ENCODE results near the gene PDCD10. TPM values are rescaled to one million over a fixed set of nuclear protein-coding genes. Genes with fewer than 3 reads are reported as not detected.

PDCD10 gene
- total and polyA plus RNA-seq, 2 experiments from 2014 or later = 58.2 to 89.6 TPM

- no peaks in the 10 kb centered on the region for H3K79me2 ChIP-seq
- TF ChIP-seq CTCF (IDR thresholded peaks at IDR 0.05; ENCODE audit: poor library complexity) = no peak
- no peak for TF ChIP-seq EZH2 (IDR thresholded peaks at IDR 0.05; ENCODE audit: borderline replicate concordance)
- TF ChIP-seq EZH2phosphoT487 (IDR thresholded peaks at IDR 0.05; ENCODE audit: low read depth, severe bottlenecking, unreplicated experiment) = no peak
- H3K9me3 ChIP-seq (ENCODE audit: low read depth) = no peaks in the 10 kb centered on the region
- no peaks in the 10 kb centered on the region for H4K20me1 ChIP-seq (ENCODE audit: insufficient read depth, poor library complexity, severe bottlenecking)
- H3K27me3 ChIP-seq = no peaks in the 10 kb centered on the region
- H2AFZ ChIP-seq = no peak overlapping the region
- no peak overlapping the region for H3K27ac ChIP-seq
- no peak overlapping the region for H3K4me2 ChIP-seq
- H3K9me2 ChIP-seq (replicated peaks; ENCODE audit: insufficient read depth) = no peaks in the 10 kb centered on the region
- no peak for DNase-seq (ENCODE audit: low spot score)
- no peaks in the 10 kb centered on the region for H3K36me3 ChIP-seq (replicated peaks; ENCODE audit: insufficient read depth, low read depth)
- no peak overlapping the region for H3K4me3 ChIP-seq
- no peaks in the 10 kb centered on the region for H3K4me1 ChIP-seq (ENCODE audit: insufficient read depth)
Observed at GRCh38 chr3:167749209-167749608, 14.5 kb upstream of the PDCD10 start.

- no peaks in the 10 kb centered on the region for H3K9me2 ChIP-seq (replicated peaks; ENCODE audit: insufficient read depth)
- H4K20me1 ChIP-seq (ENCODE audit: insufficient read depth, poor library complexity, severe bottlenecking) = no peaks in the 10 kb centered on the region
- WGBS (ENCODE audit: low lambda C conversion rate, missing lambda C conversion rate) = 87% methylated on average over 2 of the region's 2 CpGs
- no peaks in the 10 kb centered on the region for H3K36me3 ChIP-seq (replicated peaks; ENCODE audit: insufficient read depth, low read depth)
- H3K4me1 ChIP-seq (ENCODE audit: insufficient read depth) = no peaks in the 10 kb centered on the region
- H3K27me3 ChIP-seq = no peaks in the 10 kb centered on the region
- H3K4me2 ChIP-seq = no peak overlapping the region
- no peak overlapping the region for H2AFZ ChIP-seq
- peaks cover 4% of the 10 kb centered on the region for H3K79me2 ChIP-seq
- no peak overlapping the region for H3K27ac ChIP-seq
- no peak overlapping the region for H3K4me3 ChIP-seq
- TF ChIP-seq CTCF (IDR thresholded peaks at IDR 0.05; ENCODE audit: poor library complexity) (no peak), EZH2phosphoT487 (IDR thresholded peaks at IDR 0.05; ENCODE audit: low read depth, severe bottlenecking, unreplicated experiment) (no peak), EZH2 (IDR thresholded peaks at IDR 0.05; ENCODE audit: borderline replicate concordance) (no peak)
- H3K9me3 ChIP-seq (ENCODE audit: low read depth) = no peaks in the 10 kb centered on the region
- DNase-seq (ENCODE audit: low spot score) = no peak
Observed at GRCh38 chr3:167743799-167744198, 9.1 kb upstream of the PDCD10 start.

GRCh38 chr3:167742338-167742737 lies 7.6 kb upstream of the PDCD10 start:
- no peak overlapping the region for H3K4me3 ChIP-seq
- H4K20me1 ChIP-seq (ENCODE audit: insufficient read depth, poor library complexity, severe bottlenecking) = no peaks in the 10 kb centered on the region
- no peaks in the 10 kb centered on the region for H3K9me2 ChIP-seq (replicated peaks; ENCODE audit: insufficient read depth)
- H3K4me1 ChIP-seq (ENCODE audit: insufficient read depth) = no peaks in the 10 kb centered on the region
- no peaks in the 10 kb centered on the region for H3K36me3 ChIP-seq (replicated peaks; ENCODE audit: insufficient read depth, low read depth)
- no peak overlapping the region for H3K27ac ChIP-seq
- WGBS (ENCODE audit: low lambda C conversion rate, missing lambda C conversion rate) = 86% methylated on average over 2 of the region's 2 CpGs
- H3K9me3 ChIP-seq (ENCODE audit: low read depth) = no peaks in the 10 kb centered on the region
- H2AFZ ChIP-seq = no peak overlapping the region
- no peaks in the 10 kb centered on the region for H3K27me3 ChIP-seq
- TF ChIP-seq CTCF (IDR thresholded peaks at IDR 0.05; ENCODE audit: poor library complexity) (no peak), EZH2phosphoT487 (IDR thresholded peaks at IDR 0.05; ENCODE audit: low read depth, severe bottlenecking, unreplicated experiment) (no peak), EZH2 (IDR thresholded peaks at IDR 0.05; ENCODE audit: borderline replicate concordance) (no peak)
- no peak overlapping the region for H3K4me2 ChIP-seq
- H3K79me2 ChIP-seq = peaks cover 15% of the 10 kb centered on the region
- no peak for DNase-seq (ENCODE audit: low spot score)
